Activated T-cell treated with anti-CD3 and anti-CD28 coated beads for 24 hours (primary cell): Measurements from ENCODE around the gene SLC25A21.
"Not testable (repeated sequence)": the region's sequence is repeated elsewhere in the genome, so short reads cannot be mapped to it uniquely, and the experiment has no call there.

Source experiments
- DNase-seq: peaks from one replicate; pipeline ENCODE4 v3.0.0-alpha.2; 2020; ENCODE audit warnings: low read depth

The SLC25A21 gene

DNA sequence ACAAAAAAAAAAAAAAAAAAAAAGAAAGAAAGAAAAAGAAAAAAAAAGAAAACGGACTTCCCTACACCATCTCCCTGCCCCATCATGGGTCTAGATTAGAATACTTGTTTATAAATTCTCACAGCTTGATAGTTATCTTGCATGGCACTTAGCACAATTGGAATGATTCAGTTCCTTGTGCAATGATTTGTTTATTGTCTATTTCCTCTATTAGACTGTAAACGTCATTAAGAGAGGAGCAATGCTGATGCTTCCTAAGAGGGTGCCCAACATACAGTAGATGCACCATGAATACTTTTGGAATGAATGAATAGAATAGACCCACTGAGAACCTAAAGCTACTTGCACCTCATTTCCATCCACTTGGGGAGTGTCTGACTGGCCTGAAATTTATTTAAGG lies 469.9 kb downstream of the SLC25A21 start:
- no peak for DNase-seq

DNA sequence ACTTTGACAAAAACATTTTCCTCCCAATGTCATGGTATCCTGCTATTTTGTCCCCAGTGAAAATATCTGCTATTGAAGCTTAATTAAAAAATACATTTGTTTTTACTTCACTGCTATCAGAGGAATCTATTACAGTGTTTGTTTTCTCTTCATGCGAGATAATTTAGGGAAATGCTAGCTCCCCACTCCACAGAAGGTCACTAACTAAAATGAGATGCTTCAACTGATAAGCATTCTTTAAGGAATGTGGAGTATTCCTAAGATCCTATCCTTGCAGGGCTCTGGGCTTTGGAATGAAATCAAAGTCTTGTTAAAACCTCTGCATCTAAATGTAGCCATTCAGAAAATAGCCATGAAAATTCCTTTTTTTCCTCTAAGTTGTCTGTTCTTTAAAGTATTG lies 471.3 kb downstream of the SLC25A21 start:
- no peak for DNase-seq

DNA sequence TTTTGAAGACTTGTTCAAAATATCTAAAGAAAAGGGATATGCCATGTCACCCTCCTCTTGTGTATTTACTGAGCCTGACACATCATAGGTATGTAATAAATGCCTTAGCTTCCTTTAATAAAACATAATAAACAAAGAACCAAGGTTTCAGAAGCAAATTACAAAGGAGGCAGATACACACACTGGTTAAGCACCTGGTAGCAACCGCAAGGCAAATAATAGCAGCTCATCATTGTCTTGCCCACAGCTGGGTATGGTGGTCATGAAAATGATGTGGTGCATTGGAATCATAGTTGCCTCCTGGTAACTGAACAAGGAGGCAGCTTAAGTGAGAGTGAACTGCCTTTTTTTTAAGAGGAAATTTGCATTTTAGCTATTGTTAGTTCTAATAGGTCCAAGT lies 471.8 kb downstream of the SLC25A21 start:
- DNase-seq = no peak

DNA sequence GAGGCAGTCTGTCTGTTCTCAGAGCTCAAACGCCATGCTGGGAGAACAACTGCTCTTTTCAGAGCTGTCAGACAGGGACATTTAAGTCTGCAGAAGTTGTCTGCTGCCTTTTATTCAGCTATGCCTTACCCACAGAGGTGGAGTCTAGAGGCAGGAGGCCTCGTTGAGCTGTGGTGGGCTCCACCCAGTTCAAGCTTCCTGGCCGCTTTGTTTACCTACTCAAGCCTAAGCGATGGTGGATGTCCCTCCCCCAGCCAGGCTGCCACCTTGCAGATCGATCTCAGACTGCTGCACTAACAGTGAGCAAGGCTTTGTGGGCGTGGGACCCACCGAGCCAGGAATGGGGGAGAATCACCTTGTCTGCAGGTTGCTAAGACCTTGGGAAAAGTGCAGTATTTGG lies 473.0 kb downstream of the SLC25A21 start:
- DNase-seq = not testable (repeated sequence)

DNA sequence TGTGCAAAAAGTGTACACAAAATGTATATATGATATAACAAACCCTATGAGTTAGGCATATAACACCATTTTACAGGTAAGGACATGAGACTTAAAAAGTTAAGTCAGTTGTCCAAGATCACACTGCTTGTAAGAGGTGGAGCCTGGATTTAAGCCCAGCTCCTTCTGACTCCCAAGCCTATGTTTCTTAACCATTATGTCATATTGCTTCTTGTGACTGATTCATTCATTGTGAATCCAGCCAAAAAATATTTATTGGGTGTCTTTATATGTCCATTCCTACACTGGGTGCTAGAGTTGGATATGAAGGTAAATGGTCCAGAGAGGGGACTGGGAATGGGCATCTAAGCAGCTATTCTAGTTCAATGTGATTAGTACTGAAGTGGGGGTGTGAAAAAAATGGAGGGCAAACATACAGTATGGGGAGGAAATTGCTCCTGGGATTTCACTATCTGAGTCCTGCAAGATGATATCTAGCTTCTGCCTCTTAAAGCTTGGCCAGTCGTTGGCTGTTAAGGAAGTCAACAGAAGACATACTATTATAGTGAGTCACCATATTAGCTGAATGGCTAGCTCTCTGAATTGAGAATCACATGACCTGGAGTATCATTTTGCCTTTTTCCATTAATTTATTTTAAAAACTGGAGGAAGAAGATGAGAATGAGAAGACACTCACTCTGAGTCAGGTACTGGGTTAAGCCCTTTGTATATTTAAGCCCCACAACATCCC lies 481.9 kb downstream of the SLC25A21 start:
- DNase-seq = no peak

DNA sequence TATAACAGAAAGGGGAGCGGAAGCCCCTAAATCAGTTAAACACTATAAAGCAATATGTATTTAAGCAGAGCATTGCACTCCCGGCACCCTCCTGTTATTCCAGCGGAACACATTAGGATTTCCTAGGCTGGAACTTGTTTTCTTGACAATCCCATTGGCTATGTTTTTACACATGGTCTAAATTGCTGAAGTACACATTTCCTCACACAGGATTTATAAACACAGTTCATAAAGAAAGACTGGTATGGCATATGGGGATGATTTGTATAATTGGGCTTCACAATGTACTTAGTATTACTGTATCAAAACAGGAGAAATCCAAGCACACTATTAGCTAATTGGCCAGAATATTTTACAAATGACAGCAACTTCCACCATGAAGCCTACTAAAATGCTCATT lies 487.5 kb downstream of the SLC25A21 start:
- DNase-seq = no peak

DNA sequence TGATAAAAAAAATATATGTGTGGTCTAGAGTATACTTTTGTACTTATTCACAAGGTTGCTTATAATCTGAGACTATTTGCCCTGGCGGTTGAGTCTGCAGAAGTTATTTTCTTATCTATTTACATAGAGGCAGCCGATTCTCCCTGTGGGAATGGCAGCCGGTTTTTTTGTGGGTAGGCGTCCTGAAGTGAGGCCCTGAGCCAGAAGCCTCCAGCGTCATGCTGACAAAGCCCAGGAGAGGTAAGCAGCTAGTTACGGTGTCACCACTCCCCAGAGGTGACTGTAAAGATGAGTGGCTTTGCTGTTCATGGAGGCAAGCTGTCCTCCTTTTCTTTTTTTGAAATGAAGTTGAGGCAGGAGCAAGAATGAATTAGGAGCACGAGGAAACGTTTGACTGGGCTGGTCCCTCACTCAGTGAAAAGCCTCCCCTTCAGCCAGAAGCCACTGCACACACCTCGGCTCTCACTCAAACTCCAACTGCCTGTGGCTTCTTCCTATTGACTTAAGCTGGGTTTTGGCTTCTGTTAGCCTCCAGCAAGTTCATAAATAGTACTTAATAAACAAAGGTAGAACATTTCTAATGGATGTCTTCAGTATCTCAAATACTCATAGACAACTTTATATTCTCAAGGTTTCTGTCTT lies 489.2 kb downstream of the SLC25A21 start:
- DNase-seq = no peak

DNA sequence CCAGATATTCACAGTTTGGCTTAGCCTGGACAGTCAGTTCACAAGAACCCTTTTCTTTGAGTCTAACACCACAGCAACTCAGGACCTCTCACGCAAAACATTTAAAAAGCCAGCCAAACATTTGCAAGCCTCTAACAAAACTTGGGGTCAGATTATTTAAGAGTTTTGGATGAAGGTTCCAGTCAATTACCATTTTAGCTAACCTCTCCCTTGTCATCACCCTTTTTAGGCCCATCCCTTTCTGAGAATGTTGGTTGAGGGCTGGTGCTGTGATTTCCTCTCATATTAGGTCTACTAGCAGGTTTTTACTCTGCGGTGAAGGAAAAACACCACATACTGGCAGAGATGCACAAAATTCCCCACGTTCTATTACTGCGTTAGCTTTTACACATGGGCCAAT lies 490.1 kb downstream of the SLC25A21 start:
- no peak for DNase-seq

DNA sequence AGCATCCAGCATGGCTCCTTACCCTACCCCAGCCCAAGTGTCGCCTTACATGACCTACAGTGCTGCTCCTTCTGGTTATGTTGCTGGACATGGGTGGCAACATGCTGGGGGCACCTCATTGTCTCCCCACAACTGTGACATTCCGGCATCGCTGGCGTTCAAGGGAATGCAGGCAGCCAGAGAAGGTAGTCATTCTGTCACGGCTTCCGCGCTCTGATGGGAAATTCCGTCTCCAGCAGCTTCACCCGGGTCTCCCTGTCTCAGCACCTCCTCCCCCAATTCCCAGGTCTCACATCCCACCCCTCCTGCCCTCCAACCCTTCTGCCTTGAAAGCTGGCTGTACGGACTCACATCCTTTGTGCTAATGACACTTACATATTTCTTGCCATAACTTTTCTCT lies 496.2 kb downstream of the SLC25A21 start:
- no peak for DNase-seq

DNA sequence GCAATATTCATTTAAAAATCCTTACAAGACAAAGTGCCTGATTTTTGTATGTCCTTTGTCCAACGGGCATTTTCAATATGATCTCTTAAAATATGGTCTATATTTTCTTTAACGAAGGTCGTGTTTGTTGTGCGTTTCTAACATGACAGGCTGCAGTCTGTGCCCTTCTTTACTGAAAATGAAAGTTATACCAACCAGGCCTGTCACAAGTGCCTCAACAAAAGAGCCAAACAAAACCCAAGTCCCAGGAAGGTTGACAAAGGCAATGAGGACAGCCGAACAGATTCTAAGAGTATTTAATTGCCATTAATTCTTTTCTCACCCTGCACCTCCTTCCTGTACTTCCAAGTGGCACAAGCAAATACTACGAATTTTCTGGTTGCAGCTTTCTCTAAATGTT lies 496.8 kb downstream of the SLC25A21 start:
- no peak for DNase-seq

DNA sequence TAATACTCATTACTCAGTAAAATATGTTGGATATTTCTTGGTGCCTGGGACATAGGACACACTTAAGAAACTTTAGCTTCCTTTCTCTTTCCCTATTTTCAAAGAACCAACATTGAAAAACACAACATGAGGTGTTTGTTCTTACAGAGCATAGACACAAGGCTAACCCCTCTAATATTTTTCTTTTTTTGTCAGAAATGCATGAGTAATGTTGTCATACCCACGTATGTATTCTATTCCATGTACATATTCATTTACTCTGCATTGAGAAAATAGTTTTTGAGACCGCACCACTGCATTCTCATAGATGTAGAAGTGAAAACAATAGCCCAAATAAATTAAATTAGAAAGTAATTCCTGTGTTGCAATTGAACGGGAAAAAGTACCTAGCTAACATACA lies 497.7 kb downstream of the SLC25A21 start:
- DNase-seq = no peak

DNA sequence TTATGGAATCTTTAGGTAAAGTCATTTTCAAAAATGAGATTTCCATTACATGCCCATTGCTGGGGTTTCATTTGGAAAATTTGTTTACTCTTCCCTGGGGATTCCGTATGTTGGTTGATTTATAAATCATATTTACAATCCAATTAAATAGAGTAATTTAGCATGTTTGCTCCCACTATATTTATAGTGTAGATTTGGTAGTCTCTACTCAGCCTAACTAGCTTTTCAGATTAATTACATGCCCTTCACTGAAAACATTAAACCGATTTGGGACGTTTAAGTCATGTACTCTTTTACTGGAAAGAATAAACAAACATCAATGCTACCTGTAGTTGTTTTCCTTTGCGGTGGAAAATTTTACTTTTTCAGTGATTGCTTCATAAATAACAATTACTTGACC lies 500.3 kb downstream of the SLC25A21 start:
- no peak for DNase-seq

DNA sequence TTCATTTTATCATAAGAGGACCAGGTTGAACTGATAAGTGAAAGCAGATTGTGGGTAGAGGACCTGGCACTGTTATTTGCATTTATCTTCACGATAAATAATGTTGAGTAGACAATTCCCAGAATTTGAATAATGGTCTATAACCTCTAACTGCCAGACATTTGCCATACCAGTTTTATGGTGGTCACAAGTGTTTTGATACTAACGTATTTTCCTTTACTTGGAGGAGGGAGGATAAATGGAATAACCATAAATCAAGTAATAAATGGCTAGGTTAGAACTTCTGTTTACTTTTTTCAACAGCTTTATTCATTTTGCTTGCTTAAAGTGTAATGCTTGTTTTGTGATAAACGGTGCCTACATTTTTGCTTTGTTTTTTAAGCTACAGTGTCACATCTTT lies 501.3 kb downstream of the SLC25A21 start:
- DNase-seq = no peak

DNA sequence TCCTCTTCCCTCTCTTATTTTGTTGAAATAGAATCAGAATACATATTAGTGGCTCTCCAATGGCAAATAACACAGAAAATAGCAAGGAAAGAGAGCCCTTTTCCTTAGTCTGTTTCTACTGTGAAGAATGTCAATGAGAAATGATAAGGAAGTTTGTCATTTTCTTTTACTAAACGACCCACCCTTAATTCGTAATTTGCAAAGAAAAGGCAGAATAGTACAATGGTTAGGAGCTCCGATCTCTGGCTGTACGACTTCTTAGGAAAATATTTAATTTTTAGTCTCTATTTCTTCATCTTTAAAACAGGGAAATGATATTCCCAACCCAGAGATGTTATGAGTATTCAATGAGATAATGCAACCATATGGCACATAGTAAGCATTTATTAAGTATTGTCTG lies 504.7 kb downstream of the SLC25A21 start:
- no peak for DNase-seq

DNA sequence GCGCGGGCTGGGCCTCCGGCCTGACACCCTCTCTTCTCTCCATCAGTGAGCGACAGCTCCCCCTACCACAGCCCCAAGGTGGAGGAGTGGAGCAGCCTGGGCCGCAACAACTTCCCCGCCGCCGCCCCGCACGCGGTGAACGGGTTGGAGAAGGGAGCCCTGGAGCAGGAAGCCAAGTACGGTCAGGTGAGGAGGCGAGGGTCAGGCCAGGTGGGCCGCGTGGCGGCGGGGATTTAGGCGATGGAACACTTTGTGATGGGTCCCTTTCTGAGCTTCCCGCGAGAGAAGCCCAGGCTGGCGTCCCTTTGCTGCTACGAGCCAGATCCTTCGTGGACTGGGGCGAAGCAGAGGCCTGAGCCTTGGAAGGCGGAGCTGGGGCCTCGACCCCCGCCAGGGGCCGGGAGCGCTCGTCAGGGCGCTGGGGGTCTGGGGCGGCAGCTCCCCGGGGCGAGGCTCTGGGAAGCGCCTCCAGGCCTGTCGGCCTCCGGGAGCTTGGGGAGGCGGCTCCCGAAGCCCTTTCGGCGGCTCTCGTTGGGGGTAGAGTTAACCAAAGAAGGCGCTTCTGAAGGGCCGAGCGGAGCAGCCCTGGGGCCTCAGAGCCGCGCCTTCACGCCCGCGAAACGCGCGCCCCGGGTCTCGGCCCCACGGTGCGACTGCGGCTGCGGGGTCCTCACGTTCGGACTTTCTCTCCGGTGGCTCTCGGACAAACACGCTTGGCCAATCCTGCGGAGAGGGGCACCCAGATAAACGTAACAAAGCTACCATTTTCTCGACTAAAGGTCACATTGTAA lies 505.8 kb downstream of the SLC25A21 start:
- DNase-seq = no peak

DNA sequence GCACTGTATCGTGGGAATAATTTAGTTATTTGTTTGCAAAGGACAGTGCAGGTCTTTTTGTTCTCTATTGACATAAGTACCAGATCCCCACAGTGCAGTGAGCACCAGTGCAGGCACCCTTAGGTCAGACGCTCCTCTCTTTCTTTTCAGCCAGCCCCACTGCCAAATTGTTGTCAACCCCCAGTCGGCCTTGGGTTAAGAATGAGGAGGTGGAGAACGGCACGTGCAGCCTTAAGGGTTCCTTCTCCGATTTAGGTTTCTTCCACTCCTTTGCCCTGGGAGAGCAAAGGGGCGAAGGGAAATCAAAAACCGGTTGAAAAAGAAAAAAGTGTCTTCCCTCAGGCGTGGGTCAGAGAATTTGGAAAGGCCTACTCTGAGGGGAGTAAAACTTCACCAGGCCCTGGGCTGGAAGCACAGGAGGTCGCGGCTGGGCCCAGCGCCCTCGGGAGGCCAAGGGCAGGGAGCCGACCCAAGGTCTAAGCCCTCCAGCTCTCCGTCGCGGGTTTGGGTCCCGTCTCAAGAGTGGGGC lies 506.5 kb downstream of the SLC25A21 start:
- no peak for DNase-seq

DNA sequence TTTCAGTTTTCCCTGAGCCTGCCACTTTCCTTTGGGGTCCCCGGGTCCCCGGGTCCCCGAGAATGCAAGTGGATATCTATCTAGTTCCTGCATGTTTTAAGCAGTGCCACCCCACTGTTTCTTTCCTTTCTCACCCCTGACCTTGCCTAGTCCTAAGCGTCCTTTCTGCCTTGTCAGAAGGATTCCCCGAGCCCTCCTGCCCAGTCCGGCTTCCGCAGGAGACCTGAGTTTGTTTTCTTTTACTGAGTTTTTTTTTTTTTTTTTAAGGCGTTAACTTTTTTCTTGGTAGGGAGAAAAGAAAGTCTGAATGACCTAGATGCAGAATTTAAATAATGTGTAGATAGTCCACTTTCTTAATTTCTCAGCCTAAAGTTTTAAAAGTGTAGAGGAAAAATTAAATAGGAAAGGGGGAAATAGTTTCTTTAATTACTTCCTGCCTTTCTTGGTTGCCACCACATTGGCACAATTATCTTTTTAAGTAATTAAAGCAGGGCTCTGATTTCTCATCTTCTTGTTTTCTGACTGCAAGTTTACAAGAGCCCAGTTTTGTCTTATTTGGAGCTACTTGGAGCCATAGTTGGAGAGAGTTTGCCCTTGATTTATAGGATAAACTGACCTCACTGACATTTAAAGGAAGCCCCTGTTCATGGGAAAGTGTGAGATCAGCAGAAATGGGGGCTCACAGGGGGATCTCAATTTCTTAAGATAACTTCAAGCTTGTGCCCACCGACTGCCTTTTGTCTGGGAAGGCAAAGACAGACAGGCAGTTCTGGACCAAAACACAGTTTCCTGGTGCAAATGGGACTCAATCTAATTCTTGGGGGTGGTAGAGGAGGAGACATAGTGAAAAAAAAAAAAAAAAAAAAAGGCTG lies 507.8 kb downstream of the SLC25A21 start:
- no peak for DNase-seq

DNA sequence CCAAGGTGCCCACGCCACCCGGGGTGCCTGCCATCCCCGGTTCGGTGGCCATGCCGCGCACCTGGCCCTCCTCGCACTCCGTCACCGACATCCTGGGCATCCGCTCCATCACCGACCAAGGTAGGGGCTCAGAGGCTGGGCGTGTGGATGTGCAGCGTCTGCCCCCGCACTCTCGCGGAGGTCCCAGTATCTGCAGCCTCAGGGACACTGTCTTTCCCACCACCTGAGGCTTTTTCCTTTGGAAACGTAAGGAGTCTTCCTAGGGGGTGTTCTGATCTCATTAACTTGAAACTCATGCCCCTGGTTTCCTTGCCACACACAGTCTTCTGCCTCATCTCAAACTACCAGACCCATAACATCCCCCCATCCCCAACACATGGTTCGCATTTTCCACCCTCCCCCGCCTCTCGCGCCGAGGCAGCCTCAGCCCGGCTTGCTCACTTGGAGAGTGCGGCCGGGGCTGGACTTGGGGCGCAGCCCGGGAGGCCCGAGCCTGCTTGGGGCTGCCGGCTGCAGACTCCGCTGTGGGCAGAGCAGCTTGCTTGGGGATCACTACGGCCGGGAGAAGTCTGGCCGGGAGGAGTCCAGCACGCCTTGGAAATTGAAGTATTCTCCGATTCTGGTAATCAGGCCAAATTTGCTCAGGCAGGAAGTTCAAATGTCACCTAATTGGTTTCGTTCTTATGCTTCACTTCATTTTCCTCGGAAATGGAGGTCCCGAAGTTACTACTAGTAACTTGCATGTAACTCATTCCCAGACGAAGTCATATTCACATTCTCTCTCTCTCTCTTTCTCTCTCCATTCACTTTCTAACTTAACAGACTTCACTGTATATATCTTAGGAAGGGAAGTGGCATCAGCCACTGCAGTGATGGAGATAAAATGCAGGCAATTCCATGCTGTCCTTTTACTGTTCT lies 508.7 kb downstream of the SLC25A21 start:
- DNase-seq = no peak

DNA sequence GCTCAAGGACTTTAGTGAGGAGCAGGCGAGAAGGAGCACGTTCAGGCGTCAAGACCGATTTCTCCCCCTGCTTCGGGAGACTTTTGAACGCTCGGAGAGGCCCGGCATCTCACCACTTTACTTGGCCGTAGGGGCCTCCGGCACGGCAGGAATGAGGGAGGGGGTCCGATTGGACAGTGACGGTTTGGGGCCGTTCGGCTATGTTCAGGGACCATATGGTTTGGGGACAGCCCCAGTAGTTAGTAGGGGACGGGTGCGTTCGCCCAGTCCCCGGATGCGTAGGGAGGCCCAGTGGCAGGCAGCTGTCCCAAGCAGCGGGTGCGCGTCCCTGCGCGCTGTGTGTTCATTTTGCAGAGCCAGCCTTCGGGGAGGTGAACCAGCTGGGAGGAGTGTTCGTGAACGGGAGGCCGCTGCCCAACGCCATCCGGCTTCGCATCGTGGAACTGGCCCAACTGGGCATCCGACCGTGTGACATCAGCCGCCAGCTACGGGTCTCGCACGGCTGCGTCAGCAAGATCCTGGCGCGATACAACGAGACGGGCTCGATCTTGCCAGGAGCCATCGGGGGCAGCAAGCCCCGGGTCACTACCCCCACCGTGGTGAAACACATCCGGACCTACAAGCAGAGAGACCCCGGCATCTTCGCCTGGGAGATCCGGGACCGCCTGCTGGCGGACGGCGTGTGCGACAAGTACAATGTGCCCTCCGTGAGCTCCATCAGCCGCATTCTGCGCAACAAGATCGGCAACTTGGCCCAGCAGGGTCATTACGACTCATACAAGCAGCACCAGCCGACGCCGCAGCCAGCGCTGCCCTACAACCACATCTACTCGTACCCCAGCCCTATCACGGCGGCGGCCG lies 509.6 kb downstream of the SLC25A21 start:
- DNase-seq = no peak

DNA sequence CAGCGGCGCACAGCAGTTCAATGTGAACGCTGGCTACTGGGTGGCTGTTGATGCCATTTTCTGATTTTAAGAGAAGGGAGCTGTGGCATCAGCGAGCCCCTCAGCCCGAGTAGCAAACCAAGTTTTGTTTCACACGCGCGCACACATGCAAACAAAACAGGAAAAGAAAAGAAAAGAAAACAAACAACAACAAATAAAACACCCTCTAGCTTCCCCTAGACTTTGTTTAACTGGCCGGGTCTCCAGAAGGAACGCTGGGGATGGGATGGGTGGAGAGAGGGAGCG lies 510.2 kb downstream of the SLC25A21 start:
- DNase-seq = no peak
